ENCODE results near the gene FGF18. TPM values are rescaled to one million over a fixed set of nuclear protein-coding genes. Genes with fewer than 3 reads are reported as not detected.
A peak's percentile ranks its signal among the peaks of the same experiment; 100 is the strongest.
"Not testable (repeated sequence)": the region's sequence is repeated elsewhere in the genome, so short reads cannot be mapped to it uniquely, and the experiment has no call there.

FGF18 gene
- total RNA-seq, 1 donor from 2014 or later: 6.9 TPM

DNA sequence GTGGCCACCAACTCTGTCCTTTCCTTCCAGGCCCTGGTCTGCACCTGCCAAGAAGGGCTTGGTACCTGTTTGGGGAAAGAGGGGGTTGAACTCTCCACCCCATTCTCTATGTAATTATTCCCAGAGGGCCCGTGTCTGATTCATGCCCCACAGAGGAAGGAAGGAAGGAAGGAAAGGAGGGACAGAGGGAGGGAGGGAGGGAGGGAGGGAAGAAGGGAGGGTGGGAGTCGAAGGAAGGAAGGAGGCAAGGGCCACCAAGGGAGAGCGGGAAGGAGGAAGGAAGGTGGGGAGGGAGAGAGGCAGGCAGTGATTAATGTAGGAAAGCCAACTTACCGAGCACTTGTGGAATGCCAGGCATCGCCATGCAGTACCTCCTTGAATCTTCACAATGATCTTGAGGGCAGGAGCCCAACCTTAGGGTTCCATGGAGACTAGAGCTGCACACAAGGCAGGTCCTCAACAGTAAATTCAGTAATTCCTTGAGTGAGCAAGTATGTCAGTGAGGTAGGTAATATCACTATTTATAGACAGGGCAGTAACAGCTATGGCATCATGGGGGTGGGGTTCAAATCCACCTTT, 75.8 kb downstream of the FGF18 start:
- H3K4me3 ChIP-seq: peak overlapping the region in 1 of 2 donors; percentile 37
- H3K4me1 ChIP-seq: peaks cover 7 to 30% of the 10 kb centered on the region in 2 donors
- H3K9me3 ChIP-seq: no peaks in the 10 kb centered on the region
- no peaks in the 10 kb centered on the region for H3K36me3 ChIP-seq
- TF ChIP-seq, protein P1, sequence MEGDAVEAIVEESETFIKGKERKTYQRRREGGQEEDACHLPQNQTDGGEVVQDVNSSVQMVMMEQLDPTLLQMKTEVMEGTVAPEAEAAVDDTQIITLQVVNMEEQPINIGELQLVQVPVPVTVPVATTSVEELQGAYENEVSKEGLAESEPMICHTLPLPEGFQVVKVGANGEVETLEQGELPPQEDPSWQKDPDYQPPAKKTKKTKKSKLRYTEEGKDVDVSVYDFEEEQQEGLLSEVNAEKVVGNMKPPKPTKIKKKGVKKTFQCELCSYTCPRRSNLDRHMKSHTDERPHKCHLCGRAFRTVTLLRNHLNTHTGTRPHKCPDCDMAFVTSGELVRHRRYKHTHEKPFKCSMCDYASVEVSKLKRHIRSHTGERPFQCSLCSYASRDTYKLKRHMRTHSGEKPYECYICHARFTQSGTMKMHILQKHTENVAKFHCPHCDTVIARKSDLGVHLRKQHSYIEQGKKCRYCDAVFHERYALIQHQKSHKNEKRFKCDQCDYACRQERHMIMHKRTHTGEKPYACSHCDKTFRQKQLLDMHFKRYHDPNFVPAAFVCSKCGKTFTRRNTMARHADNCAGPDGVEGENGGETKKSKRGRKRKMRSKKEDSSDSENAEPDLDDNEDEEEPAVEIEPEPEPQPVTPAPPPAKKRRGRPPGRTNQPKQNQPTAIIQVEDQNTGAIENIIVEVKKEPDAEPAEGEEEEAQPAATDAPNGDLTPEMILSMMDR (IDR thresholded peaks at IDR 0.05): no peak
- peak overlapping the region; percentile 85 to 88 for H3K27ac ChIP-seq
- DNase-seq (ENCODE audit: low spot score in 2 of 2): no peak
- intact Hi-C loops (cut with DNase I): loop anchor here (2.0 kb wide), 1 partner anchor 44 kb away; no protein-coding TSS in a partner anchor
- no peaks in the 10 kb centered on the region for H3K27me3 ChIP-seq

DNA sequence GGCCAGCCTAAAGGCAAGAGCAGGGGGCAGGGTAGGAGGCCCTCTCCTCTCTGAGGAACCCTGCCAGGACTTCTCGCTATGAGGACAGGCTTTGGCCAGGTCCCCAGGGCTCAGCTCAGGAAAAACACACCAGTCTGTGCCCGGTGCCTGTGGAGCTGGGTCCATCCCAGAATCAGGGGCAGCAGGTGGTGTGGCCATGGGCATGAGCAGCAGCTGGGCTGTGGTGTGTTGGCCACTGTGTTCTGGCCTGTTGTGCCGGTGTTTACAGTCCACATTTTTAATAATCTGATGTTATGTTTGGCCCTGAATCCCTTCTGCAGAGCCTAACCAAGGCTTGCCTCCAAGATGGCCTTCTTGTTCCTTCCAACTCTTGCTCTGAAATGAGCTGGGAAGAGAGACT, 77.0 kb downstream of the FGF18 start:
- no peak for DNase-seq (ENCODE audit: low spot score in 2 of 2)
- no peaks in the 10 kb centered on the region for H3K9me3 ChIP-seq
- TF ChIP-seq, protein P1 (IDR thresholded peaks at IDR 0.05): no peak
- no peaks in the 10 kb centered on the region for H3K36me3 ChIP-seq
- no peak overlapping the region for H3K4me3 ChIP-seq
- H3K27ac ChIP-seq: peak overlapping the region; percentile 85 to 88
- intact Hi-C loops (cut with DNase I): loop anchor here (2.0 kb wide), 1 partner anchor 24 kb away; no protein-coding TSS in a partner anchor
- no peaks in the 10 kb centered on the region for H3K27me3 ChIP-seq
- peaks cover 7 to 30% of the 10 kb centered on the region in 2 donors for H3K4me1 ChIP-seq

DNA sequence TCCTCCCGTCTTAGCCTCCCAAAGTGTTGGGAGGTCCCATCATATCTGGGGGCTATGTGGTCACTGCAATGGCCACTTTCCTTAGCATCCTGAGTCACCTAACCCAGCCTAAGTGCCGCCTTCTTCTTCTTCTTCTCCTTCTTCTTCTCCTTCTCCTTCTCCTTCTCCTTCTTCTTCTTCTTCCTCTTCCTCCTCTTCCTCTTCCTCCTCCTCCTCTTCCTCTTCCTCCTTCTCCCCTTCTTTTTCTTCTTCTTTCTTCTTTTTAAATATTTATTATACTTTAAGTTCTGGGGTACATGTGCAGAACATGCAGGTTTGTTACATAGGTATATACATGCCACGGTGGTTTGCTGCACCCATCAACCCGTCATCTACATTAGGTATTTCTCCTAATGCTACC, 78.0 kb downstream of the FGF18 start:
- not testable (repeated sequence) for H3K9me3 ChIP-seq

DNA sequence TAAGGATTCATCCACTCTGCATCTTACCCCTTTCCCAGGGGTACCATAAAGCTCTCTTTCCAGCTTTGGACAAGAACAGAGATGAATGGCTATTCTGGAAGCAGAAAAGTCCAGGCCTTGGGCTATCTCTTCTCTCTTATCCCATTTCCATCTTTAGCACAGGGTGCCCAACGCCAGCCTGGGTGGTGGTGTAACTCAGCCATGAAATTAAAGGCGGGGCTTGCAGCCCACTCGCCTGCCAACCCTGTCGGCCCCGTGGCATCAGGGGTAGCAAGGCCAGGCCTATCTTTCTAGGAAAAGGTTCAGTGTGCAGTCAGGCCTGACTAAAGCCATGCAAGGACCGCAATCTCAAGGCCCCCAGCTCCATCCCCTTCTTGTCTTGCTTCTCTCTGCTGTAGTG, 78.7 kb downstream of the FGF18 start:
- Histone ChIP-seq H3K4me3 (no peak overlapping the region), H3K36me3 (no peaks in the 10 kb centered on the region), H3K4me1 (peaks cover 7 to 30% of the 10 kb centered on the region in 2 donors), H3K27ac (no peak overlapping the region), H3K27me3 (no peaks in the 10 kb centered on the region), H3K9me3 (no peaks in the 10 kb centered on the region)
- intact Hi-C loops (cut with DNase I): no loop called here
- TF ChIP-seq, protein P1 (IDR thresholded peaks at IDR 0.05): no peak
- no peak for DNase-seq (ENCODE audit: low spot score in 2 of 2)

More for the DNA sequence above, 78.0 kb downstream of the FGF18 start:
- peaks cover 7 to 30% of the 10 kb centered on the region in 2 donors for H3K4me1 ChIP-seq
- H3K27me3 ChIP-seq; H3K36me3 ChIP-seq; H3K4me3 ChIP-seq; DNase-seq (ENCODE audit: low spot score in 2 of 2): not testable (repeated sequence)
- H3K27ac ChIP-seq: peak overlapping the region in 1 of 2 donors; percentile 88
- intact Hi-C loops (cut with DNase I): loop anchor here (2.0 kb wide), 1 partner anchor 23 kb away; no protein-coding TSS in a partner anchor

DNA sequence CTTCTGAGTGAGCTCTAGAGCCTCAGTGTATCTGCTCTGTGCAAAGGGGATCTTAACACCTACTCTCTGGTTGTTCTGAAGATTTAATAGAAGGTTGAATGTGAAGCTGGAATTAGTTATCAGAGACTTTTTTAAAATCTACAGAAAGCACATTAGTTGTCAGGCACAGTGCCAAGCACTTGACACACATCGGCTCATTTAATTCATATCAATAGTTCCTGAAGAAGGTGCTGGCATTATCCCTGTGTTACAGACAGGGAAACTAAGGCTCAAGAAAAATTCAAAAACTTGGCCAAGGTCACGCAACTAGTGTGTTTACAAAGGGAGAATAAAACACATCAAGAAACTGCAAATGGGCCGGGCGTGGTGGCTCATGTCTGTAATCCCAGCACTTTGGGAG, 80.2 kb downstream of the FGF18 start:
- H3K27ac ChIP-seq: no peak overlapping the region
- H3K27me3 ChIP-seq: no peaks in the 10 kb centered on the region
- DNase-seq (ENCODE audit: low spot score in 2 of 2): no peak
- H3K4me3 ChIP-seq: no peak overlapping the region
- H3K36me3 ChIP-seq: no peaks in the 10 kb centered on the region
- H3K4me1 ChIP-seq: peaks cover 7 to 18% of the 10 kb centered on the region in 2 donors
- no peaks in the 10 kb centered on the region for H3K9me3 ChIP-seq
- intact Hi-C loops (cut with DNase I): no loop called here
- TF ChIP-seq, protein P1 (IDR thresholded peaks at IDR 0.05): no peak

DNA sequence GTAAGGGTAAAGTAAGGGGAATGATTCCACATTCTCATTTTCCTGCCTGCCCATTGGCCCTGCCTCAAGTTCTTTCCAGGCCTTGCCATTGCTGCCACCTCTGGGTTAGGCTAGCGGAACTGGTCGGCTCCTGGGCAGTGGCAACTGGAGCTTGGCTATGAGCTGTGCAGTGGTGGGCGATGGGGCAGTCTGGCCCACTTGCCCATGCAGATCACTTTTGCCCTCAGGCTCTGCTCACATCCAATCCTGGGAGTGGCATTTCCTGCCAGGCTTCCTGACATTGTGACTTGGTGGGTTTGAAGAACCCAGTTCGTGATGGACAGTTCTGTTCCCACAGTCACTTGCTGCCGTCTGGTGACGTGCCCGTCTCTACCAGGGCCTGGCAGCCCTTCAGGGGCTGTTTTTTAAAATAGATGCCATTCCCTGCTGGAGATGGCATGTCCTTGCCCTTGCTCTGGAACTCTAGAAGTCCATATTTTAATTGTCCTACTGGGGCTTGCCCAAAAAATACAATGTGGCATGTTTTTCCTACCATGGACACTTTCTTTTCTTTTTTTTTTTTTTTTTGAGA, 86.1 kb downstream of the FGF18 start:
- Histone ChIP-seq H3K4me3 (no peak overlapping the region), H3K36me3 (no peaks in the 10 kb centered on the region), H3K27me3 (no peaks in the 10 kb centered on the region), H3K27ac (peak overlapping the region in 1 of 2 donors; percentile 1), H3K4me1 (peaks cover 0 to 5% of the 10 kb centered on the region in 2 donors), H3K9me3 (no peaks in the 10 kb centered on the region)
- TF ChIP-seq, protein P1 (IDR thresholded peaks at IDR 0.05): no peak
- intact Hi-C loops (cut with DNase I): no loop called here
- DNase-seq (ENCODE audit: low spot score in 2 of 2): no peak
